AG10803 (cell line): ENCODE measurements around the gene GOT2.

Experiments used
- DNase-seq: peaks from one replicate; pipeline ENCODE4 v3.0.0; 2010; ENCODE audit warnings: low read depth
- H3K4me3 ChIP-seq: 2 replicates; pipeline ENCODE4 v1.5.1; 2011; ENCODE audit warnings: mild to moderate bottlenecking, low read length, control low read depth
- TF ChIP-seq, protein P1 (sequence below): conservative IDR thresholded peaks from 2 replicates; pipeline ENCODE4 v1.5.1; 2011; ENCODE audit warnings: mild to moderate bottlenecking, low read length, control low read depth, inconsistent platforms

GOT2 gene

DNA sequence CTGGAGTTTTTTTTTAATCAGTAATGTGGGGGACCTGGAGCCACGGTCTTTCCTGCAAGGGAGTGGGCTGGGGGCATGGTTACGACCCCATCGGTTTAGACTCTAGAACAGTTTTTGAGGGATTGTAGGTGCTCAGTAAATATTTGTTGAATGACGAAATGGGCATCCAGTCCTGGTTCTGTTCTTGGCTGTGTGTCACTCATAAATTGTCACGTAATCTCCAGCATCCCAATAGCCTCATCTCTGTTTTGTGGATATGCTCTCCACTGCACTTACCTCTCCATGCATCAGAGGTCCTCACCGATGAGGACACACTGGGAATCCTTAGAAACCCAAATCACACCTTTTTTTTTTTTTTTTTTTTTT, 49.0 kb downstream of the GOT2 start:
- DNase-seq, result no peak
- H3K4me3 ChIP-seq, result no peak overlapping the region
- TF ChIP-seq, protein P1, sequence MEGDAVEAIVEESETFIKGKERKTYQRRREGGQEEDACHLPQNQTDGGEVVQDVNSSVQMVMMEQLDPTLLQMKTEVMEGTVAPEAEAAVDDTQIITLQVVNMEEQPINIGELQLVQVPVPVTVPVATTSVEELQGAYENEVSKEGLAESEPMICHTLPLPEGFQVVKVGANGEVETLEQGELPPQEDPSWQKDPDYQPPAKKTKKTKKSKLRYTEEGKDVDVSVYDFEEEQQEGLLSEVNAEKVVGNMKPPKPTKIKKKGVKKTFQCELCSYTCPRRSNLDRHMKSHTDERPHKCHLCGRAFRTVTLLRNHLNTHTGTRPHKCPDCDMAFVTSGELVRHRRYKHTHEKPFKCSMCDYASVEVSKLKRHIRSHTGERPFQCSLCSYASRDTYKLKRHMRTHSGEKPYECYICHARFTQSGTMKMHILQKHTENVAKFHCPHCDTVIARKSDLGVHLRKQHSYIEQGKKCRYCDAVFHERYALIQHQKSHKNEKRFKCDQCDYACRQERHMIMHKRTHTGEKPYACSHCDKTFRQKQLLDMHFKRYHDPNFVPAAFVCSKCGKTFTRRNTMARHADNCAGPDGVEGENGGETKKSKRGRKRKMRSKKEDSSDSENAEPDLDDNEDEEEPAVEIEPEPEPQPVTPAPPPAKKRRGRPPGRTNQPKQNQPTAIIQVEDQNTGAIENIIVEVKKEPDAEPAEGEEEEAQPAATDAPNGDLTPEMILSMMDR, result no peak

DNA sequence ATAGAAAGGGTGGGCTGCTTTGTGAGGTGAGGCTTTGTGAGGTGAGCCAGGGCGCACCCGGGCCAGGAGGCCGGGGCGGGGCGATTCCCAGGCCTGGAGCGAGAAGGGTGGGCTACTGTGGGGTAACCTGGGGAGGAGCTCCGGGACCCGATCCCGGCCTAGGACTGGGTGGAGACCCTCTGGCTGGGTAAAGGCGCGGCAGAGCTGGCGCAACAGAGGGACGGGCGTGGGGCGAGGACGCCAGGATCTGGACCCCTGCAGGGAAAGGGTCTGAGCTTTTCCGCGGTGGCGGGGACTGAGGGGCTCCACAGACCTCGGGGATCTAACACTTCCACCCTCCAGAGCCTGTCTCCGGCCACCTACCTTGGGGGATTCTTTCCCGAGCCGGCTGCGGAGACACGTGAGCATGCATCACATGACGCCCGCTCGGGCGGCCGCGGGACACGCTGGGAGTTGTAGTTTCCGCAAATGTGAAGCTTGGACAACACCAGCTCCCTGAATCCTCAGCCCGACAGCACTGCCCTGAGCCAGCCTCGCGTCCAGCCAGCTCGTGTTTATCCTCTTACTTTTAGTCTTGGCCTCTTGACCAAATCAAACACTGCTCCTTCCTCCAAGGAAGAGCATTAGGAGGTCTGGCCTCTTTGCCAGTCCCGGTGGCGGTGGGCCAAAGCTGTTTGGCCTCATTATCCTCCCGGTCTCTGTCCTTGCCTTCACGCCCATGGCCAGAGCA, 49.6 kb downstream of the GOT2 start, which contains the start of gene SLC38A7:
TSS of gene SLC38A7 (minus strand) at position 417 of the 730 bp plus-strand sequence. CDS start 4,644 bp downstream, outside the sequence.
- TF ChIP-seq, protein P1, result no peak
- DNase-seq, result peak; percentile 78
- peak within 1 kb of the TSS; percentile 98 for H3K4me3 ChIP-seq

DNA sequence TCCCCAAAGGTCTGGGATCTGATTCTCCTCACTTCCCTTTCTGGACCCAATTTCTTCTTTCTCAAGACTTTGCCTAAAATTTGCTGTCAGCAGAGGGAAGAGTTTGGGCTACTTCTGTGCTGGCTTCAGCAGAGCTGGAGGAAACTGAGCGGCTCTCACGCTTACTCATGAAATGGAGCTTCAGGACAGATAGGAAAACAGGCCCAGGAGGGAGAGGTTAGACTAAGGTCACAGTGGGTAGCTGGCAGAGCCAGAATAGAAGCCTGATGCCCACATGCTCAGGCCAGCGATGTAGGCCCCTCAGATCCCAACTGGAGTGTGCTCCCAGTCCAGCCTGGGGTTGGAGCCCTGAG, 50.1 kb downstream of the GOT2 start:
- peak overlapping the region; percentile 98 for H3K4me3 ChIP-seq
- DNase-seq, result peak; percentile 32
- TF ChIP-seq, protein P1, result no peak

DNA sequence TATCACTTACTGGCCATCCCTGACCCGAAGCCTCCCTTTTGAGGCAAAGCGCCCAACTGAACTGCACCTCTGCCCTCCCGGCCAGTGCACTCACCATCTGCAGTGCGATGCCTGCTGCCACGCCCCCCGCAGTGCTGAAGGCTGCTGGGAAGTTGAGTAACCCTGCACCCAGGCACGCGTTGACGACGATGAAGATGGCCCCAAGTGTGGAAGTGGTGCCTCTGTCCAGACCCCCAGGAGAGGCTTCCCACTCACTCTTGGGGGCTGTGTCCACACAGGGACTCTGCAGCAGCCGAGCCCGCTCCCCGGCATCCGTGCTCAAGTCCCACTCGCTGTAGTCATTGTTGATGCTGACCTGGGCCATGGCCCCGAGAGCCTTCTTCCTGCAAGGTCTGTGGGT, 54.4 kb downstream of the GOT2 start:
- TF ChIP-seq, protein P1, result no peak
- H3K4me3 ChIP-seq, result no peak overlapping the region

DNA sequence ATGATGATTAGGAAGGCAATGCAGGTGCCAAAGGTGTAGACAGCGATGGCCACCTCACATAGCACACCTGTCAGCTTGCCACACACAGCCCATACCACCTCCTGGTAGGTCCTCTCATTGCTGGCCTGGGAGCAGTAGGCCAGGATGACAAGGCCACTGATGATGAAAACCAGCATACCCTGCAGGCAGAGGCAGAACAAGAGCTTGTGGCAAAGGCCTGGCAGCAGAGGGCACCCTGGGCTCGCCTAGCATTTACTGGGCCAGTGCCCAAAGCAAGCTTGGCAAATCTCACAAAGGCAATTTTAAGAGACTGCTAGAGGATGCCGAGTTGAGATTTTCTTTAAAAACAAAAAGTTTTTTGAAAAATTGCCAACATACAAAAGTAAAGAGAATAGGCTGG, 55.4 kb downstream of the GOT2 start:
- no peak overlapping the region for H3K4me3 ChIP-seq
- DNase-seq, result peak; percentile 50
- TF ChIP-seq, protein P1, result no peak; the same call in 1 of the 2 replicates

More for the DNA sequence above, 54.4 kb downstream of the GOT2 start:
- no peak for DNase-seq

DNA sequence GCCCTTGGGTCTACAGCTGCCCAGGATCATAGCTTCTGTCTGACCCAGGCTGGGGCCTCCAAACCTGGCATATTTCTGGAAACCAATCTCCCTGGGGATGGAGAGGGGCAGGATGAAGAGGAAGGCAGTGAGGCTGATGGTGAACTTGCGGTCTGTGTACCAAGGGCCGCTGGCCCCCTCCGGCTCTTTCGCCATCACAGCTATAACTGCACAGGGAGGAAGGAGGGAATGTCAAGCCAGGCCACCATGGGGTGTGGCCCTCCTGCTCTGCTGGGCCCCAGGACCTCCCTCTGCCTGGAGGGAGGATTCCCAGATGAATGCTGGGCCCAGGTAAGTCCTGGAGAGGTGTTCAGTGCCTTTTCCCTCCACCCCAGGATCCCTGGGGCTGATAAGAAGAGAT, 55.8 kb downstream of the GOT2 start:
- TF ChIP-seq, protein P1, result no peak
- H3K4me3 ChIP-seq, result no peak overlapping the region

DNA sequence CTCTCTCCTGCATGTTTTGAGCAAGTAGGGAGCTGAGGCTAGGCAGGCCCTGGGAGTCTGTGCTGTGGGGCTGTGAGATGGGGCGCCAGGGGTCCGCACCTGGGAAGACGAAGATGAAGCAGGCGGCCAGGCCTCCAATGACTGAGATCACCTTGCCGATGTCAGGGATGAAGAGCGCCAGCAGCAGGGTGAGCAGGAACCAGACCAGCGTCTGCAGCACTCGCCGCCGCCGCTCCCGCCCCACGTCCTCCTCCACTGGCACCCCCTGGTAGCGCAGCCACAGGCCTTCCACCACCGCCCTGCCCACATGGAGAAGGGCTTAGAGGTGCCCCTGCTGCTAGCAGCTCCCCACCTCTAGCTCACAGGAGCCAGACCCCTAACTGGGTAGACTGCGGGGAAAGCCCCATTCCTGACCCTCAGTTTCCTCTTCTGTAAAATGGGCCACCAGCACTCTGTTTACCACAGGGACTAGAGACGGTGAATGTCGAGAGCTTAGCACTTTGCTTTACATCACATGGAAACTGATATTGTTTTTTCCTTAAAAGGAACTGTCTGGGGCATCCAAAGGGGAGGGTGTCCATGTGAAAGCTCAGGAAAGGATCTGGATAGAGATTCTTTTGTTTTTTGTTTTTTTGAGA, 63.1 kb downstream of the GOT2 start:
- no peak overlapping the region for H3K4me3 ChIP-seq
- TF ChIP-seq, protein P1, result no peak
- no peak for DNase-seq

More for the DNA sequence above, 55.8 kb downstream of the GOT2 start:
- no peak for DNase-seq
